ENCODE results near the gene KRTAP4-8.
"Not testable (repeated sequence)": the region's sequence is repeated elsewhere in the genome, so short reads cannot be mapped to it uniquely, and the experiment has no call there.

Gene KRTAP4-8

GRCh38 chr17:41125064-41125463 is 27.1 kb upstream of the KRTAP4-8 start:
- Histone ChIP-seq H3K27ac (ENCODE audit: low read length) (no peak overlapping the region), H3K9me3 (ENCODE audit: control insufficient read depth in 2 of 2, low read length in 2 of 2) (no peaks in the 10 kb centered on the region), H3K27me3 (ENCODE audit: control insufficient read depth in 1 of 2, insufficient read depth in 2 of 2, low read length in 2 of 2) (no peaks in the 10 kb centered on the region), H3K36me3 (ENCODE audit: control insufficient read depth in 2 of 2, insufficient read depth in 2 of 2, low read length in 2 of 2) (no peaks in the 10 kb centered on the region), H3K9ac (ENCODE audit: low read length in 2 of 2) (no peak overlapping the region), H3K4me3 (ENCODE audit: low read length in 2 of 2) (no peak overlapping the region), H3K4me1 (ENCODE audit: control insufficient read depth, insufficient read depth, low read length) (no peaks in the 10 kb centered on the region)

DNA sequence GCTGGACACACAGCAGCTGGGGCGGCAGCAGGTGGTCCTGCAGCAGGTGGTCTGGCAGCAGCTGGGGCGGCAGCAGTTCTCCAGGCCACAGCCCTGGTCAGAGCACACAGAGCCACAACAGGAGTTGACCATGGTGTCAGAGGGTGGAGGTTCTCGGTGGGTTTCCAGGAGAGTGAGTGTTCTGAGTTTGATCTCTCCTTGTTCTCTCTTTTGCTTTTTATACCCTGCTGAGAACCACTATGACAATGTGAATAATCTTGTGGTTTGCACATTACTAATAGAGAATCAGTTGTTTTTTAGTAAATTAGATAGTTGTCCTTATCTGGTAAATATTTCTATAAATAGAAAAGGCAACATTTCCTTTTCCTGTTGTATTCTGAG is 26.0 kb upstream of the KRTAP4-8 start, which contains the start of gene KRTAP4-12:
Gene KRTAP4-12, minus strand, starts transcription at position 192 of the 381 bp plus-strand sequence. Its CDS starts 60 bp downstream, at position 132.
- not testable (repeated sequence) for H3K4me1 ChIP-seq (ENCODE audit: control insufficient read depth, insufficient read depth, low read length); H3K36me3 ChIP-seq (ENCODE audit: control insufficient read depth in 2 of 2, insufficient read depth in 2 of 2, low read length in 2 of 2); H3K27me3 ChIP-seq (ENCODE audit: control insufficient read depth in 1 of 2, insufficient read depth in 2 of 2, low read length in 2 of 2); H3K9ac ChIP-seq (ENCODE audit: low read length in 2 of 2); H3K27ac ChIP-seq (ENCODE audit: low read length); H3K9me3 ChIP-seq (ENCODE audit: control insufficient read depth in 2 of 2, low read length in 2 of 2); H3K4me3 ChIP-seq (ENCODE audit: low read length in 2 of 2)

DNA sequence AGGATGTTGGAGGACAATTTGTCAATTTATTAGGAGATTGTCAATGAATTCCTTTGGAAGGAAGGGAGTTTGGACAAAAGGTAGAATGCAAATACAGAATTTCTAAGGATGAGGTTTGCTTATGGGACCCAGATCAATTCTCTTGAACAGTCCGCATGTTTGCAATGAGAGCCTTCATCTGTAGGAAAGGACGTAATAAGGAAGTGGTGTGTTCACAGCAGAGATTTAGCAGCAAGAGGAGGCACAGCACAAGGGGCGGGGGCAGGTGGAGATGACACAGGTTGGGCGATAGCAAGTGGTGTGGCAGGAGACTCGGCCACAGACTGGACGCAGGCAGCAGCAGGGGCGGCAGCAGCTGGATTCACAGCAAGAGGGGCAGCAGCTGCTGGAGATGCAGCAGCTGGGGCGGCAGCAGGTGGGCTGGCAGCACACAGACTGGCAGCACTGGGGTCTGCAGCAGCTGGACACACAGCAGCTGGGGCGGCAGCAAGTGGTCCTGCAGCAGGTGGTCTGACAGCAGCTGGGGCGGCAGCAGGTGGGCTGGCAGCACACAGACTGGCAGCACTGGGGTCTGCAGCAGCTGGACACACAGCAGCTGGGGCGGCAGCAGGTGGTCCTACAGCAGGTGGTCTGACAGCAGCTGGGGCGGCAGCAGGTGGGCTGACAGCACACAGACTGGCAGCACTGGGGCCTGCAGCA is 25.5 kb upstream of the KRTAP4-8 start:
- H3K9ac ChIP-seq (ENCODE audit: low read length in 2 of 2); H3K4me1 ChIP-seq (ENCODE audit: control insufficient read depth, insufficient read depth, low read length); H3K27me3 ChIP-seq (ENCODE audit: control insufficient read depth in 1 of 2, insufficient read depth in 2 of 2, low read length in 2 of 2); H3K9me3 ChIP-seq (ENCODE audit: control insufficient read depth in 2 of 2, low read length in 2 of 2); H3K27ac ChIP-seq (ENCODE audit: low read length); H3K36me3 ChIP-seq (ENCODE audit: control insufficient read depth in 2 of 2, insufficient read depth in 2 of 2, low read length in 2 of 2); H3K4me3 ChIP-seq (ENCODE audit: low read length in 2 of 2): not testable (repeated sequence)

DNA sequence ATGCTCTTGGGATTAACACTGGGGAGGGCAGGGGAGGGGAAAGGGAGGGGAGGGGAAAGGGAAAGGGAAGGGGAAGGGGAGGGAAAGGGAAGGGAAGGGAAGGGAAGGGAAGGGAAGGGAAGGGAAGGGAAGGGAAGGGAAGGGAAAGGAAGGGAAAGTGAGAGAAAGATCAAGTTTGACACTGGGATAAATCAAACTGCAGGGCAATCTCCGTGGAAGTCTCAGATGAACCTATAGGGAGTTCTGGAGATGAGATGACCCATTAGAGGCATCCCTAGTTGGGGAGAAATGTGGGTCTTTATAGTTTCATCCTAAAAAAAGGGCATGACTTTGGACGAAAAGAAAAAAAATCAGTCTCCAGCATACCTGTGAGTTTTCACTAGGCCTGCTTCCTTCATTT is 23.8 kb upstream of the KRTAP4-8 start:
- Histone ChIP-seq H3K9ac (ENCODE audit: low read length in 2 of 2) (no peak overlapping the region), H3K9me3 (ENCODE audit: control insufficient read depth in 2 of 2, low read length in 2 of 2) (no peaks in the 10 kb centered on the region), H3K27ac (ENCODE audit: low read length) (no peak overlapping the region), H3K4me1 (ENCODE audit: control insufficient read depth, insufficient read depth, low read length) (no peaks in the 10 kb centered on the region), H3K36me3 (ENCODE audit: control insufficient read depth in 2 of 2, insufficient read depth in 2 of 2, low read length in 2 of 2) (no peaks in the 10 kb centered on the region), H3K27me3 (ENCODE audit: control insufficient read depth in 1 of 2, insufficient read depth in 2 of 2, low read length in 2 of 2) (no peaks in the 10 kb centered on the region), H3K4me3 (ENCODE audit: low read length in 2 of 2) (no peak overlapping the region)

GRCh38 chr17:41119696-41120690 is 22.1 kb upstream of the KRTAP4-8 start:
- H3K9ac ChIP-seq (ENCODE audit: low read length in 2 of 2); H3K4me3 ChIP-seq (ENCODE audit: low read length in 2 of 2); H3K36me3 ChIP-seq (ENCODE audit: control insufficient read depth in 2 of 2, insufficient read depth in 2 of 2, low read length in 2 of 2); H3K27ac ChIP-seq (ENCODE audit: low read length); H3K27me3 ChIP-seq (ENCODE audit: control insufficient read depth in 1 of 2, insufficient read depth in 2 of 2, low read length in 2 of 2); H3K9me3 ChIP-seq (ENCODE audit: control insufficient read depth in 2 of 2, low read length in 2 of 2); H3K4me1 ChIP-seq (ENCODE audit: control insufficient read depth, insufficient read depth, low read length): not testable (repeated sequence)

- Histone ChIP-seq H3K27me3 (ENCODE audit: control insufficient read depth in 1 of 2, insufficient read depth in 2 of 2, low read length in 2 of 2) (no peaks in the 10 kb centered on the region), H3K4me3 (ENCODE audit: low read length in 2 of 2) (no peak overlapping the region), H3K9ac (ENCODE audit: low read length in 2 of 2) (no peak overlapping the region), H3K4me1 (ENCODE audit: control insufficient read depth, insufficient read depth, low read length) (no peaks in the 10 kb centered on the region), H3K27ac (ENCODE audit: low read length) (no peak overlapping the region), H3K36me3 (ENCODE audit: control insufficient read depth in 2 of 2, insufficient read depth in 2 of 2, low read length in 2 of 2) (no peaks in the 10 kb centered on the region), H3K9me3 (ENCODE audit: control insufficient read depth in 2 of 2, low read length in 2 of 2) (no peaks in the 10 kb centered on the region)
Observed at GRCh38 chr17:41118721-41119120, 20.8 kb upstream of the KRTAP4-8 start.

DNA sequence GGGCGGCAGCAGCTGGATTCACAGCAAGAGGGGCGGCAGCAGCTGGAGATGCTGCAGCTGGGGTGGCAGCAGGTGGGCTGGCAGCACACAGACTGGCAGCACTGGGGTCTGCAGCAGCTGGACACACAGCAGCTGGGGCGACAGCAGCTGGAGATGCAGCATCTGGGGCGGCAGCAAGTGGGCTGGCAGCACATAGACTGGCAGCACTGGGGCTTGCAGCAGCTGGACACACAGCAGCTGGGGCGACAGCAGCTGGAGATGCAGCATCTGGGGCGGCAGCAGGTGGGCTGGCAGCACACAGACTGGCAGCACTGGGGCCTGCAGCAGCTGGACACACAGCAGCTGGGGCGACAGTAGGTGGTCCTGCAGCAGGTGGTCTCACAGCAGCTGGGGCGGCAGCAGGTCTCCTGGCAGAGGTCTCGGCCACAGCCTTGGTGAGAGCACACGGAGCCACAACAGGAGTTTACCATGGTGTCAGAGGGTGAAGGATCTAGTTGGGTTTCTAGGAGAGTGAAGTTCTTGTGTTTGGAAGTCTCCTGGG is 20.0 kb upstream of the KRTAP4-8 start, which contains the start of gene KRTAP4-11:
Gene KRTAP4-11, minus strand, starts transcription at position 528 of the 541 bp plus-strand sequence. Its CDS starts 58 bp downstream, at position 470.
- H3K4me3 ChIP-seq (ENCODE audit: low read length in 2 of 2); H3K4me1 ChIP-seq (ENCODE audit: control insufficient read depth, insufficient read depth, low read length); H3K36me3 ChIP-seq (ENCODE audit: control insufficient read depth in 2 of 2, insufficient read depth in 2 of 2, low read length in 2 of 2); H3K9me3 ChIP-seq (ENCODE audit: control insufficient read depth in 2 of 2, low read length in 2 of 2); H3K27me3 ChIP-seq (ENCODE audit: control insufficient read depth in 1 of 2, insufficient read depth in 2 of 2, low read length in 2 of 2); H3K27ac ChIP-seq (ENCODE audit: low read length); H3K9ac ChIP-seq (ENCODE audit: low read length in 2 of 2): not testable (repeated sequence)

DNA sequence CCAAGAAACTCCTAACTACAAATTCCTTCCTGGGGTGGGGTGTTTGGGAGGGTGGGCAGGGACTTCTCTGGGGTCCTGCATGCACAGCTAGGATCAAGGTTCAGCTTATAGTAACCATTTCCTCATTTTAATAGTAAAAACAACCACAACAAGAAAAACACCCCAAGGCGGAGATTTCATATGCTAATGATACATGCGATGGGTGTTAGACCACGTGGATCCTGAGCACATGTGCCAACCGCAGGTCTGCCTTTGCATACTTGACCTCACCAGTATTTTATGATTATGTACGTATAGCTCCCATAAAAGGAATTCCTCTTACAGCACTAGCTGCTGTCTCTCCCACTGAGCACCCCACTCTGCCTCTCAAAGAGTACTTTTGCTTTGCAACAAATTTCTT is 18.4 kb upstream of the KRTAP4-8 start:
- H3K9ac ChIP-seq (ENCODE audit: low read length in 2 of 2): no peak overlapping the region
- no peaks in the 10 kb centered on the region for H3K27me3 ChIP-seq (ENCODE audit: control insufficient read depth in 1 of 2, insufficient read depth in 2 of 2, low read length in 2 of 2)
- no peaks in the 10 kb centered on the region for H3K4me1 ChIP-seq (ENCODE audit: control insufficient read depth, insufficient read depth, low read length)
- no peaks in the 10 kb centered on the region for H3K36me3 ChIP-seq (ENCODE audit: control insufficient read depth in 2 of 2, insufficient read depth in 2 of 2, low read length in 2 of 2)
- H3K27ac ChIP-seq (ENCODE audit: low read length): no peak overlapping the region
- H3K4me3 ChIP-seq (ENCODE audit: low read length in 2 of 2): no peak overlapping the region
- H3K9me3 ChIP-seq (ENCODE audit: control insufficient read depth in 2 of 2, low read length in 2 of 2): no peaks in the 10 kb centered on the region

DNA sequence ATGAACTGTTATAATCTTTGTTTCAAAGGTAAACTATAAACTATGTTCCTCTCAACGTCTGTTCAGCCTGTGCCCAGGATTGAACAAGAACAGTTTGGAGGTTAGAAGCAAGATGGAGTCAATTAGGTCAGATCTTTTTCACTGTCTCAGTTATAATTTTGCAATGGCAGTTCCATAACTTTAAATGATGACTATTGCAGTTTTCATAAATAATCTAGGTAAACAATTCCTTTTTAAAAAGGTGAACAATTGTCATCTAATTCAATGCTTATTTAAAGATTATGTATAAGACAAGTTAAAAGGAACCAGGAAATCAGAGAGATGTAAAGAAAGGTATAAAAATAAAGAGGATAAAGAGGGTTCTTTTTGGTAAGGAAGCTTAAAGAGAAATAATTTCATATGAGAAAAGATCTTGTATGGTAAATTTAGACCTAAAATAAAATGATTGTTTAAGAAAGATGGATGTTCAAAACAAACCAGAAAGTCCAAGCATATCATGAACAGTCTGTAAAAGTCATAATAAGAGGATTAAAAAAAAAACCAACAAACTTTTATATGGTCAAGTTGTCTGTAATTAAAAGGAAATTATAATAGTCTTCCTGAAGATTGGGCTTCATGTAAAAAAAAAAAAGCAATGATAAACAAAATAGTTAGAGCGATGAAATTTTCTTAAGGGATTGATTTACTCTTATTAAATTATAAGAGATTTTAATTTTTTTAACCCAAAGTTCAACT is 13.4 kb upstream of the KRTAP4-8 start:
- Histone ChIP-seq H3K27me3 (ENCODE audit: control insufficient read depth in 1 of 2, insufficient read depth in 2 of 2, low read length in 2 of 2) (no peaks in the 10 kb centered on the region), H3K9ac (ENCODE audit: low read length in 2 of 2) (no peak overlapping the region), H3K4me1 (ENCODE audit: control insufficient read depth, insufficient read depth, low read length) (no peaks in the 10 kb centered on the region), H3K4me3 (ENCODE audit: low read length in 2 of 2) (no peak overlapping the region), H3K27ac (ENCODE audit: low read length) (no peak overlapping the region), H3K36me3 (ENCODE audit: control insufficient read depth in 2 of 2, insufficient read depth in 2 of 2, low read length in 2 of 2) (no peaks in the 10 kb centered on the region), H3K9me3 (ENCODE audit: control insufficient read depth in 2 of 2, low read length in 2 of 2) (no peaks in the 10 kb centered on the region)

DNA sequence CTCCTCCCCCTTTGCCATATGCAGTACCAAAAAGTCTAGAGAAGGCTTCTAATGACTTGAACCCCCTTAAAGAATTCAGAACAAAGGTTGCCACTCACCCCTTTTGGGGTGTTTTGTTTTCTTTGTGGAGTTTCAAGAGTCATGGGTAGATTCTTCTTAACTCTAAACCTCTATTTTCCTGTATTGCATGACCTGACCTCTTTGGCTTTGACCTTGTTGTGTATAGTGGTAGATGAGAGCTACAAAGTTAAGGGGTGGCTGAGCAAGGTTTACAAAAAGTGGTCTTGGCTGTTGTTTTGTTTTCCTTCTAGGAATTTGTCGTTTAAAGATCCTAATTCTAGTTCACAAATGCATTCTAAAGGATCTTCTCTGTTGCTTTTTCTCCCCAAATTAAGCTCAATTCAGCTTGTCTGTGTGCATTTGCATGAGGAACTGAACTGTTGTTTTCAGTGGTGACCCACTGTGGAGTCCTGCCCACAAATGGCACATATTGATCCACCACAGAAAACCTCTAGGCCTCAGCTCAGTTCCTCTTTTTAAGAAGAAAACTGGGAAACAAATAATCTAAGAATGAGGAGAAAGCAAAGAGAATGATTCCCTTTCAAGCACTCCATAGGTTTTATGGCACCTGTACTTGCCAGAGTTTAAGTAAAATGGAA is 10.9 kb upstream of the KRTAP4-8 start:
- not testable (repeated sequence) for H3K9ac ChIP-seq (ENCODE audit: low read length in 2 of 2); H3K27ac ChIP-seq (ENCODE audit: low read length); H3K4me1 ChIP-seq (ENCODE audit: control insufficient read depth, insufficient read depth, low read length); H3K4me3 ChIP-seq (ENCODE audit: low read length in 2 of 2); H3K27me3 ChIP-seq (ENCODE audit: control insufficient read depth in 1 of 2, insufficient read depth in 2 of 2, low read length in 2 of 2); H3K36me3 ChIP-seq (ENCODE audit: control insufficient read depth in 2 of 2, insufficient read depth in 2 of 2, low read length in 2 of 2); H3K9me3 ChIP-seq (ENCODE audit: control insufficient read depth in 2 of 2, low read length in 2 of 2)

Data from stomach smooth muscle (tissue), 2 donors.